WTC11 (cell line): ENCODE results near the gene GPR39. TPM values are rescaled to one million over a fixed set of nuclear protein-coding genes. Genes with fewer than 3 reads are reported as not detected.

Experiments used
- ATAC-seq: fragments of 200-7000 bp; cut with Tn5 transposase; 2 replicates; pipeline ENCODE4 v1.10.0; 2021; ENCODE audit warnings: mild to moderate bottlenecking, moderate library complexity
- CTCF ChIA-PET: fragments of 300-600 bp; sonication (Branson Sonifier 250); formaldehyde crosslinking; loops from one replicate; lab custom pipeline; 2021; ENCODE audit warnings: antibody characterized with exemption; lab: Charles Lee
- POLR2A ChIA-PET: fragments of 350-600 bp; sonication (Branson Sonifier 250); formaldehyde crosslinking; loops from one replicate; lab custom pipeline; 2021; ENCODE audit warnings: antibody characterized with exemption; lab: Charles Lee
- DNase-seq: peaks from one replicate; pipeline ENCODE4 v3.0.0; 2021; ENCODE audit warnings: low spot score
- H3K27ac Mint-ChIP-seq: 2 replicates; pipeline ENCODE4 v1.8.0; 2021; ENCODE audit warnings: mixed read lengths
- H3K27me3 Mint-ChIP-seq: 2 replicates; pipeline ENCODE4 v1.8.0; 2021; ENCODE audit warnings: low read depth, mild to moderate bottlenecking, moderate library complexity, mixed read lengths
- H3K36me3 Mint-ChIP-seq: 2 replicates; pipeline ENCODE4 v1.8.0; 2021; ENCODE audit warnings: mixed read lengths
- H3K4me1 Mint-ChIP-seq: 2 replicates; pipeline ENCODE4 v1.8.0; 2022; ENCODE audit warnings: mixed read lengths
- H3K4me3 Mint-ChIP-seq: 2 replicates; pipeline ENCODE4 v1.8.0; 2021; ENCODE audit warnings: mild to moderate bottlenecking, moderate library complexity, mixed read lengths
- H3K9me3 Mint-ChIP-seq: 2 replicates; pipeline ENCODE4 v1.8.0; 2021; ENCODE audit warnings: mixed read lengths
- EMX1 ChIP-seq: fragments of 250-450 bp; sonication (Bioruptor Pico); IDR thresholded peaks from 2 replicates; pipeline ENCODE4 v1.8.0; 2021; ENCODE audit warnings: mild to moderate bottlenecking
- ETV6 ChIP-seq: sonication (generic); formaldehyde crosslinking; IDR thresholded peaks from 2 replicates; pipeline ENCODE4 v1.8.1; 2022; ENCODE audit warnings: mild to moderate bottlenecking, missing genetic modification reagents
- IRF2 ChIP-seq: sonication (generic); formaldehyde crosslinking; IDR thresholded peaks from 2 replicates; pipeline ENCODE4 v1.8.0; 2022; ENCODE audit warnings: low read depth, missing genetic modification reagents, borderline replicate concordance
- JAZF1 ChIP-seq: fragments of 250-450 bp; sonication (Bioruptor Pico); IDR thresholded peaks from 2 replicates; pipeline ENCODE4 v1.9.0; 2021; ENCODE audit warnings: moderate library complexity, mild to moderate bottlenecking, inconsistent platforms
- KAT7 ChIP-seq: sonication (generic); formaldehyde crosslinking; IDR thresholded peaks from 2 replicates; pipeline ENCODE4 v1.8.1; 2023; ENCODE audit warnings: missing genetic modification reagents, mild to moderate bottlenecking, borderline replicate concordance
- NFE2L1 ChIP-seq: sonication (generic); formaldehyde crosslinking; IDR thresholded peaks from 2 replicates; pipeline ENCODE4 v1.8.1; 2023; ENCODE audit warnings: missing genetic modification reagents
- NR2C2 ChIP-seq: sonication (generic); formaldehyde crosslinking; IDR thresholded peaks from 2 replicates; pipeline ENCODE4 v1.8.0; 2022; ENCODE audit warnings: mild to moderate bottlenecking, missing genetic modification reagents
- PRRX2 ChIP-seq: fragments of 250-450 bp; sonication (Bioruptor Pico); IDR thresholded peaks from 2 replicates; pipeline ENCODE4 v1.8.0; 2021; ENCODE audit warnings: mild to moderate bottlenecking
- RORB ChIP-seq: fragments of 250-450 bp; sonication (Bioruptor Pico); IDR thresholded peaks from 2 replicates; pipeline ENCODE4 v1.9.0; 2021; ENCODE audit warnings: mild to moderate bottlenecking
- SOX15 ChIP-seq: fragments of 250-450 bp; sonication (Bioruptor Pico); IDR thresholded peaks from 2 replicates; pipeline ENCODE4 v1.9.0; 2021; ENCODE audit warnings: mild to moderate bottlenecking
- SP1 ChIP-seq: sonication (generic); formaldehyde crosslinking; conservative IDR thresholded peaks from 2 replicates; pipeline ENCODE4 v1.8.1; 2022; ENCODE audit warnings: missing genetic modification reagents
- TCF7 ChIP-seq: sonication (generic); formaldehyde crosslinking; IDR thresholded peaks from 2 replicates; pipeline ENCODE4 v1.8.0; 2022; ENCODE audit warnings: mild to moderate bottlenecking, low read depth, missing genetic modification reagents, moderate library complexity
- ZNF232 ChIP-seq: sonication (generic); formaldehyde crosslinking; IDR thresholded peaks from 2 replicates; pipeline ENCODE4 v1.8.0; 2022; ENCODE audit warnings: mild to moderate bottlenecking, missing genetic modification reagents
- ZNF263 ChIP-seq: sonication (generic); formaldehyde crosslinking; IDR thresholded peaks from 2 replicates; pipeline ENCODE4 v1.8.1; 2022; ENCODE audit warnings: low read depth, mild to moderate bottlenecking, moderate library complexity, missing genetic modification reagents
- ZNF423 ChIP-seq: fragments of 250-450 bp; sonication (Bioruptor Pico); IDR thresholded peaks from 2 replicates; pipeline ENCODE4 v2.1.2; 2022; ENCODE audit warnings: mild to moderate bottlenecking, moderate library complexity
- total RNA-seq: library from RNA; stranded (reverse); gene quantifications from 3 replicates; pipeline ENCODE4 v1.2.3, GENCODE V29; 2021
- TF ChIP-seq, protein P1 (sequence below): sonication (generic); formaldehyde crosslinking; IDR thresholded peaks from 2 replicates; pipeline ENCODE4 v1.8.0; 2023; ENCODE audit warnings: missing genetic modification reagents, mild to moderate bottlenecking, borderline replicate concordance
- TF ChIP-seq, protein P2 (sequence below): fragments of 250-450 bp; sonication (Bioruptor Pico); IDR thresholded peaks from 2 replicates; pipeline ENCODE4 v1.9.0; 2021; ENCODE audit warnings: mild to moderate bottlenecking
- TF ChIP-seq, protein P3 (sequence below): sonication (generic); formaldehyde crosslinking; conservative IDR thresholded peaks from 2 replicates; pipeline ENCODE4 v1.8.1; 2022; ENCODE audit warnings: mild to moderate bottlenecking, missing genetic modification reagents
- TF ChIP-seq, protein P4 (sequence below): sonication (generic); formaldehyde crosslinking; IDR thresholded peaks from 2 replicates; pipeline ENCODE4 v1.8.0; 2022; ENCODE audit warnings: missing genetic modification reagents
- TF ChIP-seq, protein P5 (sequence below): fragments of 250-450 bp; sonication (Bioruptor Pico); conservative IDR thresholded peaks from 2 replicates; pipeline ENCODE4 v1.9.0; 2021; ENCODE audit warnings: mild to moderate bottlenecking

Gene GPR39
- total RNA-seq, 1 experiment from 2014 or later: 0.74 TPM

DNA sequence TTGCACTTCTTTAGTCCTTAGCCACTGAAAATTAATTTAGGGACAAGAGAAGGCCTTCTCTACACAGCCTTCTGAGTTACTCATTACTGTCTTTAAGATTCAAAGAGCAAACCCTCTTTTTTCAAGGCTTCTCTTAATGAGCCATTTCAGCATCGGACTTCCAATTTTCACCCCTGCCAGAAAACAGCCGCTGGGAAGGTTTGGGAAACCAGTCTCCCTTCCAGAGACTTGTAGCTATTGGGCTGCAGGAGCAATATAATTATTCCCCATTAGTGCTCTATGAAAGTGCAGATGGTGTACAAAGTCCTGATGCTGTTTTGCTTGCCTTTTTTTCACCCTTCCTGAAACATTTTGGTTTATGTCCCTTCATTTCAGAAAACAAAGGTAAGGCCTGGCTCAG lies 79.3 kb downstream of the GPR39 start:
- Mint-ChIP-seq H3K4me1 (peaks cover 4% of the 10 kb centered on the region; the same call in 1 of the 2 replicates), H3K9me3 (peaks cover 6% of the 10 kb centered on the region), H3K36me3 (no peaks in the 10 kb centered on the region), H3K27ac (no peak overlapping the region), H3K27me3 (no peaks in the 10 kb centered on the region), H3K4me3 (no peak overlapping the region)
- ChIA-PET POLR2A (no interaction called here), CTCF (no interaction called here)
- no peak for ATAC-seq
- no peak for DNase-seq
- TF ChIP-seq ETV6 (CRISPR knock-in tag) (no peak), ZNF232 (CRISPR knock-in tag) (no peak), ZNF263 (no peak), NR2C2 (CRISPR knock-in tag) (no peak), NFE2L1 (CRISPR knock-in tag) (no peak), KAT7 (CRISPR knock-in tag) (no peak), ZNF423 (no peak), RORB (CRISPR knock-in tag) (no peak), JAZF1 (CRISPR knock-in tag) (no peak), SP1 (CRISPR knock-in tag) (no peak), EMX1 (CRISPR knock-in tag) (no peak), PRRX2 (CRISPR knock-in tag) (no peak), SOX15 (CRISPR knock-in tag) (no peak), TCF7 (CRISPR knock-in tag) (no peak), IRF2 (CRISPR knock-in tag) (no peak)
- TF ChIP-seq, protein P1, sequence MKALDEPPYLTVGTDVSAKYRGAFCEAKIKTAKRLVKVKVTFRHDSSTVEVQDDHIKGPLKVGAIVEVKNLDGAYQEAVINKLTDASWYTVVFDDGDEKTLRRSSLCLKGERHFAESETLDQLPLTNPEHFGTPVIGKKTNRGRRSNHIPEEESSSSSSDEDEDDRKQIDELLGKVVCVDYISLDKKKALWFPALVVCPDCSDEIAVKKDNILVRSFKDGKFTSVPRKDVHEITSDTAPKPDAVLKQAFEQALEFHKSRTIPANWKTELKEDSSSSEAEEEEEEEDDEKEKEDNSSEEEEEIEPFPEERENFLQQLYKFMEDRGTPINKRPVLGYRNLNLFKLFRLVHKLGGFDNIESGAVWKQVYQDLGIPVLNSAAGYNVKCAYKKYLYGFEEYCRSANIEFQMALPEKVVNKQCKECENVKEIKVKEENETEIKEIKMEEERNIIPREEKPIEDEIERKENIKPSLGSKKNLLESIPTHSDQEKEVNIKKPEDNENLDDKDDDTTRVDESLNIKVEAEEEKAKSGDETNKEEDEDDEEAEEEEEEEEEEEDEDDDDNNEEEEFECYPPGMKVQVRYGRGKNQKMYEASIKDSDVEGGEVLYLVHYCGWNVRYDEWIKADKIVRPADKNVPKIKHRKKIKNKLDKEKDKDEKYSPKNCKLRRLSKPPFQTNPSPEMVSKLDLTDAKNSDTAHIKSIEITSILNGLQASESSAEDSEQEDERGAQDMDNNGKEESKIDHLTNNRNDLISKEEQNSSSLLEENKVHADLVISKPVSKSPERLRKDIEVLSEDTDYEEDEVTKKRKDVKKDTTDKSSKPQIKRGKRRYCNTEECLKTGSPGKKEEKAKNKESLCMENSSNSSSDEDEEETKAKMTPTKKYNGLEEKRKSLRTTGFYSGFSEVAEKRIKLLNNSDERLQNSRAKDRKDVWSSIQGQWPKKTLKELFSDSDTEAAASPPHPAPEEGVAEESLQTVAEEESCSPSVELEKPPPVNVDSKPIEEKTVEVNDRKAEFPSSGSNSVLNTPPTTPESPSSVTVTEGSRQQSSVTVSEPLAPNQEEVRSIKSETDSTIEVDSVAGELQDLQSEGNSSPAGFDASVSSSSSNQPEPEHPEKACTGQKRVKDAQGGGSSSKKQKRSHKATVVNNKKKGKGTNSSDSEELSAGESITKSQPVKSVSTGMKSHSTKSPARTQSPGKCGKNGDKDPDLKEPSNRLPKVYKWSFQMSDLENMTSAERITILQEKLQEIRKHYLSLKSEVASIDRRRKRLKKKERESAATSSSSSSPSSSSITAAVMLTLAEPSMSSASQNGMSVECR (CRISPR knock-in tag): no peak
- TF ChIP-seq, protein P2, sequence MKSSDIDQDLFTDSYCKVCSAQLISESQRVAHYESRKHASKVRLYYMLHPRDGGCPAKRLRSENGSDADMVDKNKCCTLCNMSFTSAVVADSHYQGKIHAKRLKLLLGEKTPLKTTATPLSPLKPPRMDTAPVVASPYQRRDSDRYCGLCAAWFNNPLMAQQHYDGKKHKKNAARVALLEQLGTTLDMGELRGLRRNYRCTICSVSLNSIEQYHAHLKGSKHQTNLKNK: no peak
- TF ChIP-seq, protein P3, sequence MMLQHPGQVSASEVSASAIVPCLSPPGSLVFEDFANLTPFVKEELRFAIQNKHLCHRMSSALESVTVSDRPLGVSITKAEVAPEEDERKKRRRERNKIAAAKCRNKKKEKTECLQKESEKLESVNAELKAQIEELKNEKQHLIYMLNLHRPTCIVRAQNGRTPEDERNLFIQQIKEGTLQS (CRISPR knock-in tag): no peak
- TF ChIP-seq, protein P4, sequence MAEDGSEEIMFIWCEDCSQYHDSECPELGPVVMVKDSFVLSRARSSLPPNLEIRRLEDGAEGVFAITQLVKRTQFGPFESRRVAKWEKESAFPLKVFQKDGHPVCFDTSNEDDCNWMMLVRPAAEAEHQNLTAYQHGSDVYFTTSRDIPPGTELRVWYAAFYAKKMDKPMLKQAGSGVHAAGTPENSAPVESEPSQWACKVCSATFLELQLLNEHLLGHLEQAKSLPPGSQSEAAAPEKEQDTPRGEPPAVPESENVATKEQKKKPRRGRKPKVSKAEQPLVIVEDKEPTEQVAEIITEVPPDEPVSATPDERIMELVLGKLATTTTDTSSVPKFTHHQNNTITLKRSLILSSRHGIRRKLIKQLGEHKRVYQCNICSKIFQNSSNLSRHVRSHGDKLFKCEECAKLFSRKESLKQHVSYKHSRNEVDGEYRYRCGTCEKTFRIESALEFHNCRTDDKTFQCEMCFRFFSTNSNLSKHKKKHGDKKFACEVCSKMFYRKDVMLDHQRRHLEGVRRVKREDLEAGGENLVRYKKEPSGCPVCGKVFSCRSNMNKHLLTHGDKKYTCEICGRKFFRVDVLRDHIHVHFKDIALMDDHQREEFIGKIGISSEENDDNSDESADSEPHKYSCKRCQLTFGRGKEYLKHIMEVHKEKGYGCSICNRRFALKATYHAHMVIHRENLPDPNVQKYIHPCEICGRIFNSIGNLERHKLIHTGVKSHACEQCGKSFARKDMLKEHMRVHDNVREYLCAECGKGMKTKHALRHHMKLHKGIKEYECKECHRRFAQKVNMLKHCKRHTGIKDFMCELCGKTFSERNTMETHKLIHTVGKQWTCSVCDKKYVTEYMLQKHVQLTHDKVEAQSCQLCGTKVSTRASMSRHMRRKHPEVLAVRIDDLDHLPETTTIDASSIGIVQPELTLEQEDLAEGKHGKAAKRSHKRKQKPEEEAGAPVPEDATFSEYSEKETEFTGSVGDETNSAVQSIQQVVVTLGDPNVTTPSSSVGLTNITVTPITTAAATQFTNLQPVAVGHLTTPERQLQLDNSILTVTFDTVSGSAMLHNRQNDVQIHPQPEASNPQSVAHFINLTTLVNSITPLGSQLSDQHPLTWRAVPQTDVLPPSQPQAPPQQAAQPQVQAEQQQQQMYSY (CRISPR knock-in tag): no peak
- TF ChIP-seq, protein P5, sequence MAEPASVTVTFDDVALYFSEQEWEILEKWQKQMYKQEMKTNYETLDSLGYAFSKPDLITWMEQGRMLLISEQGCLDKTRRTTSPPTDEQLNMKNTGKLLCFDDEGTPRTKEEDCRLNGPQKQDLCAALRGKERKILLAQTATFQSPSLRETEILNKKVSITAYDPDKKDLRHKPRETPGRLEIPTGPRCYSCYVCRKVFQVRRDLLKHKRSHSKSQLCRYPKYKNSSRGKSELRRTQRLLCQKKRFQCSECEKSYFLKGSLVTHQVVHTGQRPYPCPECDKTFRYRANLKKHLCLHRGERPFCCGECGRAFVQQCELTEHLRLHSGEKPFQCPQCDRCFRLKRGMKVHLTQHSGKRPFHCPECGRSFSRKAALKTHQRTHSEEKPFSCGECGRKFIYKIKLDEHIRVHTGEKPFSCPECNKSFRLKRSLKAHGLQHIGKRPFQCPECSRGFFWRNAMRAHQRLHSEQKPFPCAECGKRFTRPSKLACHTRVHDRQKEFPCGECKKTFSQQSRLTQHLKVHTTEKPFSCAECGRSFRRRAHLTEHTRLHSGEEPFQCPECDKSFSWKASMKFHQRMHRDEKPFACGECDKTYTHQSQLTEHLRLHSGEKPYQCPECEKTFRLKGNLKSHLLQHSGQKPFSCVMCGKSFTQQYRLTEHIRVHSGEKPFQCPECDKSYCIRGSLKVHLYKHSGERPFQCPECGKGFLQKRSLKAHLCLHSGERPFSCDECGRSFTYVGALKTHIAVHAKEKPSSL (CRISPR knock-in tag): no peak
